Endothelial cell of umbilical vein (primary cell): ENCODE results near the gene PMAIP1. TPM values are rescaled to one million over a fixed set of nuclear protein-coding genes. Genes with fewer than 3 reads are reported as not detected.

Experiments
- BruUV-seq: library from RNA; stranded (reverse); fragments of 400-500 nt; replicated peaks from 2 replicates; lab custom pipeline; 2021; lab: Mats Ljungman, UMichigan
- CTCF ChIA-PET: fragments of 300-600, 350-600 bp; sonication (Branson Sonifier 250); formaldehyde crosslinking; loops from one replicate; lab custom pipeline; 2021; ENCODE audit warnings: antibody characterized with exemption, inconsistent platforms; lab: Charles Lee
- POLR2A ChIA-PET: fragments of 300-600, 350-600 bp; sonication (Branson Sonifier 250); formaldehyde crosslinking; loops from one replicate; lab custom pipeline; 2021; ENCODE audit warnings: antibody characterized with exemption, inconsistent platforms; lab: Charles Lee
- DNase-seq: peaks from one replicate; pipeline ENCODE4 v3.0.0-alpha.2; 2011; ENCODE audit warnings: low read depth, low spot score
- FAIRE-seq: peaks from 2 replicates; lab custom pipeline; 2011; peaks lifted over from hg19 to GRCh38; lab: Jason Lieb, UNC
- H2AFZ ChIP-seq: 2 replicates; pipeline ENCODE4 v1.6.0; 2012; ENCODE audit warnings: low read depth, low read length, control low read depth, inconsistent platforms
- H3K27ac ChIP-seq: 2 replicates; pipeline ENCODE4 v1.5.1; 2011; ENCODE audit warnings: low read depth, mild to moderate bottlenecking, control low read depth, low read length, moderate library complexity; ENCODE audit not compliant: insufficient read depth
- H3K27me3 ChIP-seq, 2 experiments: 2 replicates each; pipeline versions ENCODE4 v1.6.0 to v1.6.1; 2011; ENCODE audit warnings: low read length in 2 of 2, mixed read lengths in 1 of 2; ENCODE audit not compliant: control insufficient read depth in 2 of 2, insufficient read depth in 2 of 2
- H3K36me3 ChIP-seq, 2 experiments: 2 replicates in 1 of 2; 3 replicates in 1 of 2; pipeline ENCODE4 v1.5.1; 2011; ENCODE audit warnings: low read length in 2 of 2, mild to moderate bottlenecking in 1 of 2, moderate library complexity in 1 of 2; ENCODE audit not compliant: control insufficient read depth in 2 of 2, insufficient read depth in 2 of 2; ENCODE audit errors: extremely low read depth in 1 of 2
- H3K4me1 ChIP-seq: 3 replicates; pipeline ENCODE4 v1.5.1; 2011; ENCODE audit warnings: mild to moderate bottlenecking, low read length; ENCODE audit not compliant: control insufficient read depth, insufficient read depth; ENCODE audit errors: extremely low read depth
- H3K4me2 ChIP-seq: 2 replicates; pipeline ENCODE4 v1.6.1; 2011; ENCODE audit warnings: low read length, control low read depth, mixed read lengths; ENCODE audit not compliant: insufficient read depth
- H3K4me3 ChIP-seq, 3 experiments: fragments of 200-600 bp in 1 of 3; sonication (generic), shearing (Covaris generic) in 1 of 3; replicated peaks in 1 of 3; 2 replicates each; pipeline ENCODE4 v1.5.1; 2011 to 2016; ENCODE audit warnings: control low read depth in 3 of 3, low read length in 3 of 3, mild to moderate bottlenecking in 2 of 3, inconsistent platforms in 1 of 3, low read depth in 1 of 3, moderate library complexity in 1 of 3; ENCODE audit not compliant: insufficient read depth in 1 of 3
- H3K79me2 ChIP-seq: 2 replicates; pipeline ENCODE4 v1.6.0; 2012; ENCODE audit warnings: low read length, inconsistent platforms; ENCODE audit not compliant: control insufficient read depth, insufficient read depth
- H3K9ac ChIP-seq: replicated peaks from 2 replicates; pipeline ENCODE3; 2011; ENCODE audit warnings: low read length, control low read depth; ENCODE audit not compliant: insufficient read depth; ENCODE audit errors: extremely low read depth
- H3K9me1 ChIP-seq: replicated peaks from 3 replicates; pipeline ENCODE4 v1.6.0; 2011; ENCODE audit warnings: mild to moderate bottlenecking, low read length; ENCODE audit not compliant: control insufficient read depth, insufficient read depth; ENCODE audit errors: extremely low read depth
- H3K9me3 ChIP-seq: replicated peaks from 2 replicates; pipeline ENCODE4 v1.5.1; 2012; ENCODE audit warnings: low read length, inconsistent platforms; ENCODE audit not compliant: control insufficient read depth, insufficient read depth
- H4K20me1 ChIP-seq: replicated peaks from 2 replicates; pipeline ENCODE3; 2011; ENCODE audit warnings: mild to moderate bottlenecking, low read length; ENCODE audit not compliant: control insufficient read depth, insufficient read depth; ENCODE audit errors: extremely low read depth
- EZH2 ChIP-seq: IDR thresholded peaks from 2 replicates; pipeline ENCODE4 v1.6.1; 2012; ENCODE audit warnings: borderline replicate concordance, low read depth, mild to moderate bottlenecking, moderate library complexity, low read length, inconsistent platforms; ENCODE audit not compliant: severe bottlenecking
- FOS ChIP-seq: IDR thresholded peaks from 2 replicates; pipeline ENCODE4 v1.6.1; 2011; ENCODE audit warnings: mild to moderate bottlenecking, low read length, moderate library complexity, borderline replicate concordance; ENCODE audit not compliant: insufficient read depth
- GATA2 ChIP-seq: IDR thresholded peaks from 2 replicates; pipeline ENCODE4 v1.7.0; 2011; ENCODE audit warnings: low read depth, mild to moderate bottlenecking, moderate library complexity, mixed read lengths, low read length; ENCODE audit not compliant: insufficient read length, insufficient read depth
- JUN ChIP-seq: IDR thresholded peaks from 2 replicates; pipeline ENCODE4 v1.6.1; 2011; ENCODE audit warnings: borderline replicate concordance, low read depth; ENCODE audit not compliant: insufficient read length, insufficient read depth
- MYC ChIP-seq: IDR thresholded peaks from one replicate; pipeline ENCODE4 v1.6.1; 2011; ENCODE audit warnings: mild to moderate bottlenecking, low read depth, low read length
- POLR2A ChIP-seq: IDR thresholded peaks from 2 replicates; pipeline ENCODE4 v1.6.1; 2012; ENCODE audit warnings: low read depth, mild to moderate bottlenecking, control low read depth, low read length
- POLR2AphosphoS5 ChIP-seq: IDR thresholded peaks from 2 replicates; pipeline ENCODE4 v1.6.1; 2012; ENCODE audit warnings: low read depth, mild to moderate bottlenecking, control low read depth, low read length, moderate library complexity; ENCODE audit not compliant: insufficient read depth
- dilution Hi-C: fragments of 300-500 bp; cut with MboI; formaldehyde crosslinking; loops from one replicate; pipeline ENCODE4 v1.15.0; 2019; ENCODE audit warnings: low sequenced_read_pairs; ENCODE audit not compliant: extremely low pct_ligation_motif_present
- intact Hi-C: fragments of 100-400 bp; cut with micrococcal nuclease; formaldehyde crosslinking; loops from one replicate; pipeline ENCODE4 v1.10.0; 2022
- polyA plus RNA-seq, 4 experiments: library from polyadenylated mRNA; depleted of rRNA in 3 of 4; stranded (reverse) in 3 of 4; unstranded in 1 of 4; fragments of >200 nt; gene quantifications; 2 replicates each; pipeline versions ENCODE4 v1.2.1 to v1.2.3, GENCODE V29; 2011 to 2012; ENCODE audit warnings: missing spikeins in 1 of 4
- total RNA-seq: library from RNA; stranded (reverse); gene quantifications from 2 replicates; pipeline ENCODE4 v1.2.3, GENCODE V29; 2021
- TF ChIP-seq, protein P1 (sequence below), 2 donors: IDR thresholded peaks; 1 replicate in 1 of 2; 2 replicates in 1 of 2; pipeline ENCODE4 v1.5.1; 2011; ENCODE audit warnings: low read length in 2 of 2, mild to moderate bottlenecking in 2 of 2, moderate library complexity in 2 of 2, control low read depth in 1 of 2, inconsistent platforms in 1 of 2, low read depth in 1 of 2; ENCODE audit not compliant: insufficient read depth in 1 of 2; ENCODE audit errors: extremely low read depth in 1 of 2
- TF ChIP-seq, protein P2 (sequence below): IDR thresholded peaks from 2 replicates; pipeline ENCODE4 v1.6.1; 2011; ENCODE audit not compliant: insufficient read depth, insufficient read length

PMAIP1 gene
- total and polyA plus RNA-seq, 2 donors (not counting 3 experiments of a cell fraction or from before 2014, with no cell fraction given), result 7.6 to 11.9 TPM

DNA sequence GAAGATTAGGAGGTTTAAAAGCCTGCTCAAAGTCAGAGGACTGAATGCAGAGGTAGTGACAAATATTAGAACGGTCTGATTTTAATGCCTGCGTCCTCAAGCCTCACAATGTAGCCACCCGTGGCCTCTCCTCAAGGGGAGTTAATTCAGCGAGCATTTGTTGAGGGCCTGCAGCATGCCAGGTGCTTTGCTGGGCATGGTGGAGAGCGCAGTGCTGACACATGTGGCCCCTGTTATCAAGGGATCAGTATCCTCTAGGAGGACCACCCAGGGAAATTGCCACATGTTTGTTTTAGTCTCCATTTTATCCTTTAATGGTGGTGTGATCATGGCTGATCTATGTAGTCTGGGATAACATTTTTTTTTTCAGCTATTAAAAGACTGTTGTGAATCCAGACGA is 19.2 kb downstream of the PMAIP1 start:
- Histone ChIP-seq H3K4me2 (no peak overlapping the region), H3K9me3 (no peaks in the 10 kb centered on the region), H3K9ac (no peak overlapping the region), H3K27ac (no peak overlapping the region), H2AFZ (no peak overlapping the region), H3K4me3 (no peak overlapping the region), H3K9me1 (no peaks in the 10 kb centered on the region), H3K27me3 (peaks cover 0 to 6% of the 10 kb centered on the region in 2 experiments), H3K4me1 (peaks cover 9% of the 10 kb centered on the region), H3K79me2 (no peaks in the 10 kb centered on the region), H4K20me1 (no peaks in the 10 kb centered on the region), H3K36me3 (no peaks in the 10 kb centered on the region)
- DNase-seq (no peak), FAIRE-seq (no peak)
- TF ChIP-seq, protein P1, sequence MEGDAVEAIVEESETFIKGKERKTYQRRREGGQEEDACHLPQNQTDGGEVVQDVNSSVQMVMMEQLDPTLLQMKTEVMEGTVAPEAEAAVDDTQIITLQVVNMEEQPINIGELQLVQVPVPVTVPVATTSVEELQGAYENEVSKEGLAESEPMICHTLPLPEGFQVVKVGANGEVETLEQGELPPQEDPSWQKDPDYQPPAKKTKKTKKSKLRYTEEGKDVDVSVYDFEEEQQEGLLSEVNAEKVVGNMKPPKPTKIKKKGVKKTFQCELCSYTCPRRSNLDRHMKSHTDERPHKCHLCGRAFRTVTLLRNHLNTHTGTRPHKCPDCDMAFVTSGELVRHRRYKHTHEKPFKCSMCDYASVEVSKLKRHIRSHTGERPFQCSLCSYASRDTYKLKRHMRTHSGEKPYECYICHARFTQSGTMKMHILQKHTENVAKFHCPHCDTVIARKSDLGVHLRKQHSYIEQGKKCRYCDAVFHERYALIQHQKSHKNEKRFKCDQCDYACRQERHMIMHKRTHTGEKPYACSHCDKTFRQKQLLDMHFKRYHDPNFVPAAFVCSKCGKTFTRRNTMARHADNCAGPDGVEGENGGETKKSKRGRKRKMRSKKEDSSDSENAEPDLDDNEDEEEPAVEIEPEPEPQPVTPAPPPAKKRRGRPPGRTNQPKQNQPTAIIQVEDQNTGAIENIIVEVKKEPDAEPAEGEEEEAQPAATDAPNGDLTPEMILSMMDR (IDR thresholded peaks at IDR 0.05; ENCODE audit: extremely low read depth in 1 of 2, insufficient read depth in 1 of 2, low read depth in 1 of 2, low read length in 2 of 2), result no peak
- no peak for TF ChIP-seq JUN
- no peak for TF ChIP-seq POLR2AphosphoS5
- TF ChIP-seq FOS, result no peak
- TF ChIP-seq EZH2, result no peak
- TF ChIP-seq MYC, result no peak
- no peak for TF ChIP-seq GATA2
- TF ChIP-seq POLR2A, result no peak
- TF ChIP-seq, protein P2, sequence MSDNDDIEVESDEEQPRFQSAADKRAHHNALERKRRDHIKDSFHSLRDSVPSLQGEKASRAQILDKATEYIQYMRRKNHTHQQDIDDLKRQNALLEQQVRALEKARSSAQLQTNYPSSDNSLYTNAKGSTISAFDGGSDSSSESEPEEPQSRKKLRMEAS, result no peak
- dilution Hi-C loops (no loop called here), intact Hi-C loops (no loop called here)
- POLR2A ChIA-PET, result interaction anchor here (1.5 kb wide), 1 partner anchor 18 kb away, joined by 7 read pairs; no protein-coding TSS in a partner anchor
- CTCF ChIA-PET, result interaction anchor here (0.7 to 1.8 kb wide), 9 partner anchors 9 to 95 kb away, joined by 3 to 14 read pairs (median 4); no protein-coding TSS in a partner anchor
- no TSS peak for BruUV-seq
